H1 (cell line): ENCODE data around the gene RIN3. TPM values are rescaled to one million over a fixed set of nuclear protein-coding genes. Genes with fewer than 3 reads are reported as not detected.

Experiments used
- CTCF ChIA-PET: fragments of 300-600 bp; sonication (Branson Sonifier 250); formaldehyde crosslinking; loops from one replicate; lab custom pipeline; 2021; ENCODE audit not compliant: partially characterized antibody; lab: Charles Lee
- POLR2A ChIA-PET: fragments of 300-600 bp; sonication (Branson Sonifier 250); formaldehyde crosslinking; loops from one replicate; lab custom pipeline; 2021; ENCODE audit warnings: inconsistent platforms; ENCODE audit not compliant: partially characterized antibody; lab: Charles Lee
- DNase-seq, 2 experiments: peaks; one replicate each; pipeline versions ENCODE4 v3.0.0 to v3.0.0-alpha.2; 2010 to 2022; ENCODE audit warnings: low spot score in 2 of 2, low read depth in 1 of 2, mixed read lengths in 1 of 2
- FAIRE-seq: peaks from 2 replicates; lab custom pipeline; 2011; peaks lifted over from hg19 to GRCh38; lab: Jason Lieb, UNC
- H2AFZ ChIP-seq: 2 replicates; pipeline ENCODE4 v1.8.1; 2012; ENCODE audit warnings: low read length, inconsistent platforms
- H2AK5ac ChIP-seq: 2 replicates; pipeline ENCODE4 v1.6.1; 2013; ENCODE audit warnings: low read depth, low read length
- H2BK120ac ChIP-seq: replicated peaks from 2 replicates; pipeline ENCODE3; 2013; ENCODE audit warnings: low read depth, low read length, inconsistent platforms
- H2BK12ac ChIP-seq: 2 replicates; pipeline ENCODE4 v1.6.1; 2013; ENCODE audit warnings: low read depth, low read length
- H2BK15ac ChIP-seq: 2 replicates; pipeline ENCODE4 v1.6.1; 2013; ENCODE audit warnings: low read length
- H2BK20ac ChIP-seq: 2 replicates; pipeline ENCODE4 v1.6.1; 2013; ENCODE audit warnings: low read length
- H2BK5ac ChIP-seq: 2 replicates; pipeline ENCODE4 v1.6.1; 2013; ENCODE audit warnings: low read depth, low read length
- H3K14ac ChIP-seq: 2 replicates; pipeline ENCODE4 v1.6.1; 2013; ENCODE audit warnings: inconsistent platforms; ENCODE audit not compliant: insufficient read length
- H3K18ac ChIP-seq: 2 replicates; pipeline ENCODE4 v1.6.1; 2013; ENCODE audit warnings: low read length; ENCODE audit errors: extremely low read depth
- H3K23ac ChIP-seq: 2 replicates; pipeline ENCODE4 v1.6.1; 2013; ENCODE audit warnings: inconsistent platforms; ENCODE audit not compliant: insufficient read length
- H3K23me2 ChIP-seq: 2 replicates; pipeline ENCODE4 v1.6.1; 2013; ENCODE audit warnings: low read depth, low read length
- H3K27ac ChIP-seq: 2 replicates; pipeline ENCODE4 v1.6.1; 2011; ENCODE audit warnings: low read depth, low read length, inconsistent platforms
- H3K27me3 ChIP-seq, 4 experiments: replicated peaks in 1 of 4; 1 replicate in 1 of 4; 2 replicates in 3 of 4; pipeline versions ENCODE4 v1.6.1 to v1.8.1; 2011 to 2013; ENCODE audit warnings: low read length in 3 of 4, mild to moderate bottlenecking in 3 of 4, inconsistent platforms in 2 of 4, mixed read lengths in 2 of 4, moderate library complexity in 1 of 4; ENCODE audit not compliant: control insufficient read depth in 3 of 4, insufficient read depth in 3 of 4; ENCODE audit errors: extremely low read depth in 1 of 4
- H3K36me3 ChIP-seq, 4 experiments: 2 replicates each; pipeline versions ENCODE4 v1.6.1 to v1.8.1; 2011 to 2013; ENCODE audit warnings: mild to moderate bottlenecking in 4 of 4, low read length in 3 of 4, moderate library complexity in 2 of 4, control low read depth in 1 of 4, inconsistent platforms in 1 of 4; ENCODE audit not compliant: insufficient read depth in 4 of 4, control insufficient read depth in 2 of 4
- H3K4ac ChIP-seq: replicated peaks from 2 replicates; pipeline ENCODE3; 2013; ENCODE audit warnings: low read length, low read depth, mixed read lengths, inconsistent platforms; ENCODE audit not compliant: insufficient read length
- H3K4me1 ChIP-seq, 4 experiments: replicated peaks in 1 of 4; 1 replicate in 1 of 4; 2 replicates in 3 of 4; pipeline versions ENCODE4 v1.6.1 to v1.8.1; 2011 to 2013; ENCODE audit warnings: low read length in 3 of 4, inconsistent platforms in 2 of 4, mixed read lengths in 1 of 4; ENCODE audit not compliant: insufficient read depth in 4 of 4, control insufficient read depth in 3 of 4
- H3K4me2 ChIP-seq, 2 experiments: 2 replicates each; pipeline versions ENCODE4 v1.6.1 to v1.8.1; 2011 to 2013; ENCODE audit warnings: low read depth in 2 of 2, low read length in 2 of 2, control low read depth in 1 of 2, inconsistent platforms in 1 of 2, mild to moderate bottlenecking in 1 of 2; ENCODE audit not compliant: insufficient read depth in 1 of 2
- H3K4me3 ChIP-seq, 4 experiments: fragments of 200-600, 300-600 bp in 1 of 4; sonication (generic), shearing (Covaris generic), sonication (Bioruptor Twin) in 1 of 4; 2 replicates each; pipeline versions ENCODE4 v1.5.1 to v1.8.1; 2011 to 2016; ENCODE audit warnings: low read length in 4 of 4, low read depth in 3 of 4, control low read depth in 2 of 4, inconsistent platforms in 2 of 4, mild to moderate bottlenecking in 2 of 4, mixed read lengths in 1 of 4, moderate library complexity in 1 of 4; ENCODE audit not compliant: insufficient read depth in 2 of 4; ENCODE audit errors: extremely low read depth in 1 of 4
- H3K56ac ChIP-seq: replicated peaks from 2 replicates; pipeline ENCODE3; 2013; ENCODE audit warnings: low read depth, mild to moderate bottlenecking, mixed read lengths, low read length, inconsistent platforms; ENCODE audit not compliant: insufficient read length
- H3K79me1 ChIP-seq: 2 replicates; pipeline ENCODE4 v1.6.1; 2013; ENCODE audit warnings: low read depth, low read length, control low read depth
- H3K79me2 ChIP-seq, 2 experiments: 2 replicates each; pipeline versions ENCODE4 v1.6.1 to v1.8.1; 2012 to 2013; ENCODE audit warnings: low read length in 2 of 2, mild to moderate bottlenecking in 2 of 2, inconsistent platforms in 1 of 2; ENCODE audit not compliant: insufficient read depth in 2 of 2, control insufficient read depth in 1 of 2
- H3K9ac ChIP-seq, 4 experiments: replicated peaks in 1 of 4; 1 replicate in 1 of 4; 2 replicates in 3 of 4; pipeline versions ENCODE4 v1.6.1 to v1.8.1; 2011 to 2013; ENCODE audit warnings: low read depth in 3 of 4, low read length in 3 of 4, control low read depth in 2 of 4, mild to moderate bottlenecking in 2 of 4, moderate library complexity in 2 of 4, inconsistent platforms in 1 of 4; ENCODE audit errors: extremely low read depth in 1 of 4
- H3K9me3 ChIP-seq, 2 experiments: 2 replicates each; pipeline versions ENCODE4 v1.6.1 to v1.8.1; 2012 to 2013; ENCODE audit warnings: mild to moderate bottlenecking in 2 of 2, moderate library complexity in 2 of 2, control low read depth in 1 of 2, inconsistent platforms in 1 of 2, low read depth in 1 of 2, low read length in 1 of 2, mixed read lengths in 1 of 2; ENCODE audit not compliant: insufficient read depth in 2 of 2
- H4K20me1 ChIP-seq, 2 experiments: replicated peaks in 1 of 2; 2 replicates each; pipeline versions ENCODE3 to v1.8.1; 2011 to 2013; ENCODE audit warnings: inconsistent platforms in 2 of 2, low read length in 2 of 2, mild to moderate bottlenecking in 1 of 2; ENCODE audit not compliant: insufficient read depth in 2 of 2, control insufficient read depth in 1 of 2
- H4K5ac ChIP-seq: 2 replicates; pipeline ENCODE4 v1.6.1; 2013; ENCODE audit warnings: low read length, low read depth, mixed read lengths, inconsistent platforms; ENCODE audit not compliant: insufficient read length
- H4K8ac ChIP-seq: 2 replicates; pipeline ENCODE4 v1.8.0; 2013; ENCODE audit warnings: mild to moderate bottlenecking, moderate library complexity, low read length, inconsistent platforms; ENCODE audit not compliant: insufficient read depth; ENCODE audit errors: extremely low read depth
- H4K91ac ChIP-seq: replicated peaks from 2 replicates; pipeline ENCODE3; 2013; ENCODE audit warnings: low read length, mixed read lengths, inconsistent platforms; ENCODE audit not compliant: insufficient read length
- ATF2 ChIP-seq: IDR thresholded peaks from 2 replicates; pipeline ENCODE4 v1.6.1; 2012; ENCODE audit warnings: low read length, inconsistent platforms
- CTCF ChIP-seq, 3 experiments: IDR thresholded peaks; 1 replicate in 2 of 3; 2 replicates in 1 of 3; pipeline versions ENCODE4 v1.5.1 to v1.6.1; 2011; ENCODE audit warnings: low read length in 3 of 3, mild to moderate bottlenecking in 3 of 3, inconsistent platforms in 2 of 3, low read depth in 1 of 3, moderate library complexity in 1 of 3; ENCODE audit not compliant: insufficient read depth in 1 of 3; ENCODE audit errors: control extremely low read depth in 1 of 3
- E2F6 ChIP-seq: IDR thresholded peaks from 2 replicates; pipeline ENCODE4 v1.6.1; 2012; ENCODE audit warnings: inconsistent platforms
- HDAC2 ChIP-seq, 2 experiments: fragments of 300-600 bp in 1 of 2; sonication (generic) in 1 of 2; IDR thresholded peaks; 2 replicates each; pipeline ENCODE4 v1.6.1; 2011 to 2012; ENCODE audit warnings: low read depth in 2 of 2, low read length in 2 of 2, mild to moderate bottlenecking in 2 of 2, moderate library complexity in 2 of 2, borderline replicate concordance in 1 of 2, inconsistent platforms in 1 of 2
- JUND ChIP-seq: IDR thresholded peaks from 2 replicates; pipeline ENCODE4 v1.6.1; 2011; ENCODE audit warnings: mild to moderate bottlenecking, improper control_type of control experiment, low read length
- WGBS, 2 experiments: shearing (Covaris generic) in 1 of 2; methylation state at CpG; one replicate each; pipeline versions ENCODE4 v1.1.6 to v1.1.7; 2013 to 2015; ENCODE audit warnings: low lambda C conversion rate in 2 of 2, mixed read lengths in 2 of 2, inconsistent platforms in 1 of 2, low coverage in 1 of 2, missing lambda C conversion rate in 1 of 2; ENCODE audit not compliant: insufficient replicate concordance in 2 of 2, insufficient coverage in 1 of 2, insufficient read length in 1 of 2; ENCODE audit errors: extremely low coverage in 1 of 2, missing lambda C conversion rate in 1 of 2; 5-methylcytosine and 5-hydroxymethylcytosine counted together
- polyA plus RNA-seq, 7 experiments: library from polyadenylated mRNA; depleted of rRNA in 3 of 7; stranded (reverse) in 5 of 7; unstranded in 2 of 7; fragments of >200 nt in 5 of 7; fragments of 200-250 nt in 2 of 7; gene quantifications; 1 replicate in 5 of 7; 2 replicates in 1 of 7; 4 replicates in 1 of 7; pipeline versions ENCODE4 v1.2.1 to v1.2.3, GENCODE V29; 2011 to 2013; ENCODE audit warnings: missing spikeins in 2 of 7, mixed read lengths in 2 of 7
- total RNA-seq: library from RNA; stranded (reverse); fragmentation: NEBNext Ultra II Directional; extraction: Animal tissue kit (Norgen Biotek cat#: 25700); gene quantifications from 2 replicates; pipeline ENCODE4 v1.2.1, GENCODE V29; 2021

The RIN3 gene
- total and polyA plus RNA-seq, 2 of the 8 experiments (the other 6 are each of a cell fraction or from before 2014, with no cell fraction given) = 0.59 to 1.5 TPM

- H3K14ac ChIP-seq = no peak overlapping the region
- H3K56ac ChIP-seq = no peak overlapping the region
- FAIRE-seq (no peak), DNase-seq (no peak)
- no peak overlapping the region for H4K8ac ChIP-seq
- H3K27me3 ChIP-seq = no peaks in the 10 kb centered on the region
- no peak overlapping the region for H3K9ac ChIP-seq
- no peak overlapping the region for H4K5ac ChIP-seq
- H2BK120ac ChIP-seq = no peak overlapping the region
- H3K4me3 ChIP-seq = no peak overlapping the region
- no peak overlapping the region for H2AK5ac ChIP-seq
- CTCF ChIA-PET = interaction anchor here (1.2 to 1.5 kb wide), 2 partner anchors 10 kb away, joined by 3 to 4 read pairs; no protein-coding TSS in a partner anchor
- H3K23me2 ChIP-seq = no peaks in the 10 kb centered on the region
- no peak overlapping the region for H4K91ac ChIP-seq
- no peak overlapping the region for H2BK15ac ChIP-seq
- no peaks in the 10 kb centered on the region for H3K4me1 ChIP-seq
- no peak overlapping the region for H3K27ac ChIP-seq
- no peaks in the 10 kb centered on the region for H4K20me1 ChIP-seq
- H3K23ac ChIP-seq = no peak overlapping the region
- H3K4me2 ChIP-seq = no peak overlapping the region
- H2AFZ ChIP-seq = no peak overlapping the region
- POLR2A ChIA-PET = no interaction called here
- no peaks in the 10 kb centered on the region for H3K36me3 ChIP-seq
- no peak overlapping the region for H2BK5ac ChIP-seq
- no peak overlapping the region for H2BK12ac ChIP-seq
- no peaks in the 10 kb centered on the region for H3K79me2 ChIP-seq
- H3K18ac ChIP-seq = no peak overlapping the region
- H3K4ac ChIP-seq = no peak overlapping the region
- no peaks in the 10 kb centered on the region for H3K9me3 ChIP-seq
- no peaks in the 10 kb centered on the region for H3K79me1 ChIP-seq
- WGBS, 2 experiments = 91% methylated on average over 4 of the region's 4 CpGs; no CpG with 5 or more reads in 1 of the 2 experiments
- no peak overlapping the region for H2BK20ac ChIP-seq
- TF ChIP-seq CTCF (IDR thresholded peaks at IDR 0.05; ENCODE audit: control extremely low read depth in 1 of 3, insufficient read depth in 1 of 3, low read depth in 1 of 3, low read length in 3 of 3) (no peak), ATF2 (no peak), E2F6 (no peak), HDAC2 (IDR thresholded peaks at IDR 0.05; ENCODE audit: borderline replicate concordance in 1 of 2, low read depth in 2 of 2, low read length in 2 of 2) (no peak), JUND (no peak)
Measured at GRCh38 chr14:92559486-92559885, 45.9 kb downstream of the RIN3 start.
